ENCODE results near the gene VPS35L.

The VPS35L gene, protein sequence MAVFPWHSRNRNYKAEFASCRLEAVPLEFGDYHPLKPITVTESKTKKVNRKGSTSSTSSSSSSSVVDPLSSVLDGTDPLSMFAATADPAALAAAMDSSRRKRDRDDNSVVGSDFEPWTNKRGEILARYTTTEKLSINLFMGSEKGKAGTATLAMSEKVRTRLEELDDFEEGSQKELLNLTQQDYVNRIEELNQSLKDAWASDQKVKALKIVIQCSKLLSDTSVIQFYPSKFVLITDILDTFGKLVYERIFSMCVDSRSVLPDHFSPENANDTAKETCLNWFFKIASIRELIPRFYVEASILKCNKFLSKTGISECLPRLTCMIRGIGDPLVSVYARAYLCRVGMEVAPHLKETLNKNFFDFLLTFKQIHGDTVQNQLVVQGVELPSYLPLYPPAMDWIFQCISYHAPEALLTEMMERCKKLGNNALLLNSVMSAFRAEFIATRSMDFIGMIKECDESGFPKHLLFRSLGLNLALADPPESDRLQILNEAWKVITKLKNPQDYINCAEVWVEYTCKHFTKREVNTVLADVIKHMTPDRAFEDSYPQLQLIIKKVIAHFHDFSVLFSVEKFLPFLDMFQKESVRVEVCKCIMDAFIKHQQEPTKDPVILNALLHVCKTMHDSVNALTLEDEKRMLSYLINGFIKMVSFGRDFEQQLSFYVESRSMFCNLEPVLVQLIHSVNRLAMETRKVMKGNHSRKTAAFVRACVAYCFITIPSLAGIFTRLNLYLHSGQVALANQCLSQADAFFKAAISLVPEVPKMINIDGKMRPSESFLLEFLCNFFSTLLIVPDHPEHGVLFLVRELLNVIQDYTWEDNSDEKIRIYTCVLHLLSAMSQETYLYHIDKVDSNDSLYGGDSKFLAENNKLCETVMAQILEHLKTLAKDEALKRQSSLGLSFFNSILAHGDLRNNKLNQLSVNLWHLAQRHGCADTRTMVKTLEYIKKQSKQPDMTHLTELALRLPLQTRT

DNA sequence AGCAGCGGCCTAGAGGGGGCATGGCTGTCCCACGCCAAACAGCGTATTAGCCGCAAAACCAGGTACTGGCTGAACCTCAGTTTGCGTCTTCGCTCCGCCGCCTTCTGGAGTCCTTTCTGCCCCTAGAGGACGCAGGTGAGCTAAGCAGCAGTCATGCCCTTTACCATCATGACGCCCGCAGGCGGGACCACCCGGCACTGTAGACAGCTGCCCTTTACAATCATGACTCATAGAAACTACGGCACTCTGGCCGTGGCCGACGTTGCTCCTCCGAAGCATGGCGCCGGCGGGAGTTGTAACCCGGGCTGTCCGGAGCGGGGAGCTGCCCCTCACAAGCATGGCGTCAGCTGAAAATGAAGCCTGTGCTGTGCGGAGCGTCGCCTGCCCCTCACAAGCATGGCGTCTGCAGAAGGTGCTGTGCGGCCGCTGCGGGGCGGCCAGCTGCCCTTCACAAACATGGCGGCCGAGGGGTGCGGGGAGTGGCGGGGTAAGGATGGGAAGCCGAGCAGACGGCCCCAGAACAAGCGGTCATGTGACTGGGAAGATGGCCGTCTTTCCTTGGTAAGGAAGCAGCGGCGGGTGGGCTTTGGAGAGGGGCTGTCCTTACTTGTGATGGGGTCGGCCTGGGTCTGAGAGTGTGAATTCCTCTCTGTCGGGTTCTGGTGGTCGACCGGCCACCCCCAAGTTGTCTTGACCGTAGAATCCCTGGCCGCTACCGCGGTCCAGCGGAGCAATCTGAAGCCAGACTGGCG lies at the start of gene VPS35L:
Gene VPS35L, plus strand, starts transcription at position 518 of the 752 bp plus-strand sequence. Its CDS starts 27 bp downstream, at position 545.
- peak within 1 kb of the TSS; percentile 82 for H3K4me3 ChIP-seq (ENCODE audit: low read depth, low read length)
- peak; percentile 94 for DNase-seq (ENCODE audit: low read depth)
- TF ChIP-seq, protein P1, sequence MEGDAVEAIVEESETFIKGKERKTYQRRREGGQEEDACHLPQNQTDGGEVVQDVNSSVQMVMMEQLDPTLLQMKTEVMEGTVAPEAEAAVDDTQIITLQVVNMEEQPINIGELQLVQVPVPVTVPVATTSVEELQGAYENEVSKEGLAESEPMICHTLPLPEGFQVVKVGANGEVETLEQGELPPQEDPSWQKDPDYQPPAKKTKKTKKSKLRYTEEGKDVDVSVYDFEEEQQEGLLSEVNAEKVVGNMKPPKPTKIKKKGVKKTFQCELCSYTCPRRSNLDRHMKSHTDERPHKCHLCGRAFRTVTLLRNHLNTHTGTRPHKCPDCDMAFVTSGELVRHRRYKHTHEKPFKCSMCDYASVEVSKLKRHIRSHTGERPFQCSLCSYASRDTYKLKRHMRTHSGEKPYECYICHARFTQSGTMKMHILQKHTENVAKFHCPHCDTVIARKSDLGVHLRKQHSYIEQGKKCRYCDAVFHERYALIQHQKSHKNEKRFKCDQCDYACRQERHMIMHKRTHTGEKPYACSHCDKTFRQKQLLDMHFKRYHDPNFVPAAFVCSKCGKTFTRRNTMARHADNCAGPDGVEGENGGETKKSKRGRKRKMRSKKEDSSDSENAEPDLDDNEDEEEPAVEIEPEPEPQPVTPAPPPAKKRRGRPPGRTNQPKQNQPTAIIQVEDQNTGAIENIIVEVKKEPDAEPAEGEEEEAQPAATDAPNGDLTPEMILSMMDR (IDR thresholded peaks at IDR 0.05; ENCODE audit: low read depth, low read length, missing control alignments) = peak; percentile 88

DNA sequence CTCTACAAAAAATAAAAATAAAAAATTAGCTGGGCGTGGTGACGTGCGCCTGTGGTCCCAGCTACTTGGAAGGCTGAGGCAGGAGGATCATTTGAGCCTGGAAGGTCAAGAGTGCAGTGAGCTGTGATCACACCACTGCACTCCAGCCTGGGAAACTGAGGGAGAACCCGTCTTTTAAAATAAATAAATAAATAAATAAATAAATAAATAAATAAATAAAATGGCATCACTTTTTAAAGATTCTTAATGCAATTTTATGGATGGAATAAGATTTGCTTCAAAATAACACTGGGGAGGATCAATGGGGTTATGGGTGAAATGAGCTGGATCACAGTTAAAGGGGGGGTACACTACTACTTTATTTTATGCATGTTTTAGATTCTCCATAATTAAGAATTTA lies 48.5 kb upstream of the VPS35L start:
- TF ChIP-seq, protein P1 (IDR thresholded peaks at IDR 0.05; ENCODE audit: low read depth, low read length, missing control alignments) = no peak
- no peak for DNase-seq (ENCODE audit: low read depth)
- no peak overlapping the region for H3K4me3 ChIP-seq (ENCODE audit: low read depth, low read length)

DNA sequence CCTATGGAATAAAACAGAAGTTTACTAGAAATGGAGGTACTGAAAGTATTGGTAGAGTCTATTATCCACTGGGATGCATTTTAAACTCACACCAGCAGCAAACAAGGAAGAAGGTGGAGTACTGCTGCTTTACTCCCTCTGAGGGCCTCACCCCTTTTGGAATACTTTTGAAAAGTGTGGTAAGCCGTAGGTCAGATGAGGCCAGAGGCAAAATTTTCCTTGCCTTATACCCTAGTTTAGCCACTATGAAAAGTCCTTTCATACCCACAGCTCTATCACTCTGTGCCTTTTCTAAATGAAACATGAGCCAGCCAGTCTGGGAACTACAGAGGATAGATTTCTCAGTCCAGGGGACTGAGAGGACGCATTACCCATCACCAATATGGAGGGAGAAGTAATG lies 47.6 kb upstream of the VPS35L start:
- TF ChIP-seq, protein P1 (IDR thresholded peaks at IDR 0.05; ENCODE audit: low read depth, low read length, missing control alignments) = no peak
- H3K4me3 ChIP-seq (ENCODE audit: low read depth, low read length) = no peak overlapping the region
- DNase-seq (ENCODE audit: low read depth) = no peak

DNA sequence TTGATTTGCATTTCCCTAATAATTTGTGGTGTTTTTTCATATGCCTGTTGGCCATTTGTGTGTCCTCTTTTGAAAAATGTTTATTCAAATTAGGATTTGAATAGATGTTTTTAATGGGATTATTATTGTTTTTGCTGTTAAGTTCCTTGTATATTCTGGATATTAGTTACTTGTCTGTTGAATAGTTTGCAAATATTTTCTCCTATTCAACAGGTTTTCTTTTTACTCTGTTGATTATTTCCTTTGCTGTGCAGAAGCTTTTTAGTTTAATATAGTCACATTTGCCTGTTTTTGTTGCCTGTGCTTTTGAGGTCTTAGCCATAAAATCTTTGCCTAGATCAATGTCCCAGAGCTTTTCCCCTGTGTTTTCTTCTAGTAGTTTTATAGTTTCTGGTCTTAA lies 43.2 kb upstream of the VPS35L start:
- no peak for DNase-seq (ENCODE audit: low read depth)
- no peak overlapping the region for H3K4me3 ChIP-seq (ENCODE audit: low read depth, low read length)
- TF ChIP-seq, protein P1 (IDR thresholded peaks at IDR 0.05; ENCODE audit: low read depth, low read length, missing control alignments) = no peak

DNA sequence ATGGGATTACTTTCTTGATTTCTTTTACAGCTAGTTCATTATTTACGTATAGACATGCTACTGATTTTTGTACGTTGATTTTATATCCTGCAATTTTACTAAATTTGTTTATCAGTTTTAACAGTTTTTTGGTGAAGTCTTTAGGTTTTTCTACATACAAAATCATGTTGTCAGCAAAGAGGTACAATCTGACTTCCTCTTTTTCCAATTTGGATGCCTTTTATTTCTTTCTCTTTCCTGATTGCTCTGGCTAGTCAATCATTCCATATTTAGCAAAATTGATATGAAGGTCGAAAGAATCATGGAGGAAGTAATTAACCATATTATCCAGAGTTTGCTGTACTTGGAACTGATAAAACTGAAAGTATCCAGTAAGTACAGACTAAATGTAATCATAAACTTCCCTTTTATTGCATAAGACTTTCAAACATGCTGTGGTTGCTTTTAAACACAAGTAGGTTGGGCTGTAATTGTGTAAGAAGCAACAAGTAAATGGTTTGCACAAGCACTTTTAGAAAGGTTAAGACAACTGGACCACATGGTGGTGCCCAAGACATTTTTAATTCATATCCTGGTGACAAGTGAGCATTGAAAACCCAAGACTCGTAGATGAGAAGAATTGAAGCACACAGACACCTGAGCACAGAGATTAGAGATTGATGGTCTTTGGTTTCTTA lies 42.0 kb upstream of the VPS35L start:
- DNase-seq (ENCODE audit: low read depth) = no peak
- no peak overlapping the region for H3K4me3 ChIP-seq (ENCODE audit: low read depth, low read length)
- TF ChIP-seq, protein P1 (IDR thresholded peaks at IDR 0.05; ENCODE audit: low read depth, low read length, missing control alignments) = no peak

DNA sequence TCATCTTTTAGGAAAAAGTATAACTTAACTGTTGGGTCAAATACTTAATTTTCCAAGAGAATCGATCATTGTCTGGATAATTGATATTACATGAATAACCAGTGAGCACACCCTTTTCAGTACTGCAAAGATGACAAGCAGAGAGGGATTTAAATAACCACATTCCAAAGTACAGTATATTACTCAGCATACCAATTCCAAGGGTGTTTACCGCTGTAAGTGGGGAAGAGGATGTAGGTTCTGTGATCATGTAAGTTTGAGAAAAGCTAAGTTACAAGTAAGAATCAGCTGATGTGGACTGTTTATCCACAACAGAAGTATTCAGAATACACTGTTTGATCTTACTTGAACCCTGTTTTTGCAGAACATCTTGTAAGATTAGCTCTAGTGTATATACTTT lies 39.7 kb upstream of the VPS35L start:
- TF ChIP-seq, protein P1 (IDR thresholded peaks at IDR 0.05; ENCODE audit: low read depth, low read length, missing control alignments) = no peak
- no peak for DNase-seq (ENCODE audit: low read depth)
- H3K4me3 ChIP-seq (ENCODE audit: low read depth, low read length) = no peak overlapping the region
